T47D (cell line): ENCODE measurements around the gene ANKFY1.

Source experiments
- DNase-seq, 2 experiments: peaks; one replicate each; pipeline versions ENCODE4 v3.0.0 to v3.0.0-alpha.2; 2011 to 2012; ENCODE audit warnings: low read depth in 1 of 2, low spot score in 1 of 2
- JUND ChIP-seq: IDR thresholded peaks from 2 replicates; pipeline ENCODE4 v1.6.1; 2012; ENCODE audit warnings: low read depth
- in situ Hi-C: cut with HindIII; loops from 2 replicates; pipeline ENCODE4 v1.10.0; 2016; ENCODE audit warnings: low sequenced_read_pairs, low pct_unique_long_range_greater_than_20kb

Gene ANKFY1

DNA sequence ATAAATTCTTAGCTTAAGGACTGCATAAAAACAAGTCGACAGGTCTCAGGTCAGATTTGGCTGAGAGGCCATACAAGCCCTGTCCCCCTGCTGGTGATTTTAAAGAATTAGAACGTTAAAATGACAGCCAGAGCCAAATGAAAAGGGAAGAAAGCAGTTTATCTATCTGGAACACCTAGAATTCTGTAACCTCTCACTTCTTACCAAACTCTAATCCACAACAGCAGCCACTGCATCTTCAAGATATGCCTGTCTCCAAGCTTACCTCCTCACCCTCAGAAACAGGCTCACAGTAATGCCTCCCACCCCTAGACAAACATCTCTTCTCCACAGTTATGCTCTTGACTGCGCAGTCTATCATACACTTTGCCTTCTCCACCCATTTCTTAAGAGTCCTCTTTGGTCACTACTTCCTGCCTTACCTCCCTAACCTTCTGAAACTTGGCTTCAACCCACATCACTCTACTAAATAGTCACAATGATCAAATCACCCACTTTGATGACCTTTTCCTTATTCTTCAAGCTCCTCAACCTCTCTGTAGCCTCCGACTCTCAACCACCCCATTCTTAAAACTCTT, 14.2 kb downstream of the ANKFY1 start:
- TF ChIP-seq JUND, result no peak
- in situ Hi-C loops, result no loop called here
- DNase-seq, result peak; percentile 9 to 57

DNA sequence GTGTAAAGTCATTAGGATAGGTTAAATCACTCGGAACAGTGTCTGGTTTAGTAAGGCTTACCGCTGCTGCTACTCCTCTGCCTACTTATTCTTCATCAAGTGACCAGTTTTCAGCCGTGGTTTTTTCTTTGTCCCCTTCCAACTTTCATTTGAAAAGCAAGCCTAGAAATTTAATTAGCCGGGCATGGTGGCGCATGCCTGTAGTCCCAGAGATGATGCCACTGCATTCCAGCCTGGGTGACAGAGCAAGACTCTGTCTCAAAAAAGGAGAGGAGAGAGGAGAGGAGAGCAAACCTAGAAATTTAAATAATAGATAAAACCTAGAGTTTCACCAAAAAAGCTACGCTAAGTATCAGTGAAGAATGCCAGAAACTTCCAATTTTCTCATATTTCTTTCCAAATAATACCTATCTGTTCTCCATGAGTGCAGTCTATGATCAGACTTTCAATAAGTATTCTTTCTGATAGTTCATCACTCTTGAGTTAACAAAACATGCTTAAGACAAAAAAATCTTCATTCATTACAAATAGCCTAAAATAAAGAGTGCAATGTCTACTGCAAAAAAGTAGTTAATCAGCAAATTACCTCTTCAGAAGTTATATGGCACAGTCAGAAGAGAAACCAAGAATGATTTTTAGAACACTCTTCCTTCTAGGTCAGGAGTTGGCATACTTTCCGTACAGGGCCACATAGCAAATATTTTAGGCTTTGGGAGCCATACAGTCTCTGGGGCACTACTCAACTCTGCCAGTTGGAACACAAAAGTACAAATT, 15.1 kb downstream of the ANKFY1 start:
- in situ Hi-C loops, result no loop called here
- no peak for TF ChIP-seq JUND
- no peak for DNase-seq

GRCh38 chr17:4247971-4248388, 15.8 kb downstream of the ANKFY1 start:
- in situ Hi-C loops, result no loop called here
- no peak for TF ChIP-seq JUND
- DNase-seq, result peak in 1 of 2 experiments; percentile 53

DNA sequence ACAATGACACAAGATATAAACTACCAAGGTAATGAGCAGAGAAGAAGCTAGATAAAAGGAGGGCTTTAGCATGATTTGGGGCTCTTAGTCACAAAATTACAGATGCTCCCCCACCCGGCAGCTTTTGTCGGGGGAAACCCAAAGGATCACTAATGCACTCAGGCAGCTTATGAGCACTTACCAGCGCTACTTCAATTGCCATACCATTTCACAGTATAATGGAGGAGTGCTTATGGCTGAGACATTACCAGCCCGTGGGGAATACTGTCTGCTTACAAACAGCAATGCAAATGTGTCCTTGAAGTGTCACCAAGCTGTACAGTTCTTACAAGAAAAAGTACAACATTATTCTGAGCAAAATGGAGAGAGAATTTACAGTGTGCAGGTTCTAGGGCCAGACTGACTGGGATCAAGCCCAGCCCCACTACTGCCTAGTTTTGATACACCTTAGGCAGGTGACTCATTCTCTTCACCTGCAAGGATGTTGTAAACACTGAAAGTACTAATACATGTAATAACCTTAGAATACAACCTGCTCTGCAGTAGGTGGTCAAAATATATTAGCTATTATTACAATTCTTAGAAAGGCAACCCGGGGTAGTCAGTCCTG, 16.3 kb downstream of the ANKFY1 start:
- no peak for DNase-seq
- in situ Hi-C loops, result no loop called here
- no peak for TF ChIP-seq JUND

DNA sequence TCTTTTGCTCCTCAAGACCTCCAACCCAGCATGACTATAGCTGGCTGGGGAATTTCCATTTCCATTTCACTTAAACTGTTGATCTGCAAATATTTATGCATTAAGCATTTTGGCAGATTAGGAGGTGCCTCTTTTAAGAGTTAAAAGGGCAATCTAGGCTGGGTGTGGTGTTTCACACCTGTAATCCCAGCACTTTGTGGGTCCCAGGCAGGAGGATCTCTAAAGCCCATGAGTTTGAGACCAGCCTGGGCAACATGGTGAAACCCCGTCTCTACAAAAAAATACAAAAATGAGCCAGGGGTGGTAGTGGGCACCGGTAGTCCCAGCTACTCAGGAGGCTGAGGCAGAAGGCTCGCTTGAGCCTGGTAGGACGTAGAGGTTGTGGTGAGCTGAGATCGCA, 17.1 kb downstream of the ANKFY1 start:
- in situ Hi-C loops, result no loop called here
- TF ChIP-seq JUND, result no peak
- DNase-seq, result no peak

DNA sequence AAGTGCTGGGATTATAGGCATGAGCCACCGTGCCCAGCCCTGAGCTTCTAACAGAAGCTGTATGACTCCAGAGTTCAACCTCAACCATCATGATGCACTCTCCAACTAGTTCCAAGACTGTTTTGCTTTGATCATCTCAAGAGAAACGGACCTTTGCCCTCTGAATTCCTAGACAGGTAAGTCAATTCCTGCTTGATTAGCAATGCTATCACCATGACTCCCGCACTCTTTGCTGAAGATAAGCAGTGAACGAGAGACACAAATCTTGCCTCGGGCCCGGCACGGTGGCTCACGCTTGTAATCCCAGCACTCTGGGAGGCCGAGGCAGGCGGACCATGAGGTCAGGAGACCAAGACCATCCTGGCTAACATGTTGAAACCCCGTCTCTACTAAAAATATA, 22.2 kb downstream of the ANKFY1 start:
- no peak for DNase-seq
- in situ Hi-C loops, result no loop called here
- TF ChIP-seq JUND, result no peak

- no peak for DNase-seq
- TF ChIP-seq JUND, result no peak
- in situ Hi-C loops, result no loop called here
These were observed 27.3 kb downstream of the ANKFY1 start for GRCh38 chr17:4236456-4236855.

DNA sequence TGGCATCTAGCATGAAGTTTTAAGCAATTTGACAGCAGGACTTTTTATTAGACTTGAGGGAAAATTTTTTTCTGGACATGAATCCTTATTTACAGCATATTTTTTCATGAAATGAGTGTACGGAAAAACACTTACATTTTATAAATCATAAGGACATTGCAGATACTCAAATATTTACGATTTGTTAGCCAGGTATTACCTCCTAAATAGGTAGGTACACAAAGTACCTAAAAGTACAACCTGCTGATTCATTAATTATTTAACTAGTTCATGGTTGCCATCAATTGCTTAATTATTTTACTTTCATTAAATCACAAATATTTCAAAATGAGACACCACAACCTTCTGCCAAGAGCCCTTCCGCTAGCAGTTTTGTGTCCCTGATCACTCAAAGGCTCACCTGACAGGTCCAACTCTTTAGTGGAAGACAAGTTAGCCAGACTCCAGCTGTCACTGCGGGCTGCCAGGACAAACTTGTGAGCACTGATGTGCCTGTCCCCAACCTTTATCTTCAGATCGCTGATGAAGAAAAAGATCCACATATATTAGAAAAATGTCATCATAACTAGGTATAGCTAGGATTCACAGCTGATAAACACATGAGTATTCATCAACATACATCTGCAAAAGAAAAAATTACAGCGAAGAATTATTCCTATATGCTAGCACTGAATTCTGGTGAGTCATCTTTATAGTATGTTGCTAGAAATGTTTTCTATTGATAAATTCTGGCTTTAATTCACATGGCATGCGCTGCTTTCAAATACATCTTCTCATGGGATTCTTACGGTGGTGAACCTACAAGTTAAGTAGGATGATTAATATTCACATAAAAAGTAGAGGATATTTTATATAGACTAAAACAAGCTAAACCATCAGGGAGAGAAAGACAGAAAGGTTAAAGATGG, 28.2 kb downstream of the ANKFY1 start:
- in situ Hi-C loops, result no loop called here
- DNase-seq, result no peak
- no peak for TF ChIP-seq JUND

- no peak for DNase-seq
- in situ Hi-C loops, result no loop called here
- no peak for TF ChIP-seq JUND
These were observed 29.4 kb downstream of the ANKFY1 start for GRCh38 chr17:4234401-4234800.

DNA sequence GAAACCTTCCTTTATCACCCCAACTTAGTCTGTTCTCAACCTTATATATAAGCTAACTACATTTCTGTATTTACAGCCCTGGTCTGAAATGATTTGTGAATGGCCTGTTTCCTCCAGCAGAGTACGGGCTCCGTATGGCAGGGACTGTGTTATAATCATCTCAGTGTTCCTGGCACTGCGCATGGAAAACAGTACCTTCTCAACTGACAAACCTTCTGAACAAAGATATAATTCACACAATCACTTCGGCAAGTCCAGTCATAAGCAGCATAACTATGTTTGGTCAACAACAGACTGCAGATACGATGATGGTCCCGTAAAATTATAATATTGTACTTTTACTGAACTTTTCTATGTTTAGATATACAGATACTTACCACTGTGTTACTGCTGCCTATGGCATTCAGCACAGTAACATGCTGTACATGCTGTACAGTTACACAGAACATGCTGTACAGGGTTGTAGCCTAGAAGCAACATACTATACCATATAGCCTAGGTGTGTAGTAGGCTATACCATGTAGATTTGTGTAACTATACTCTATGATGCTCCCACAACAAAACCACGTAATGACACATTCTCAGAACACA, 30.0 kb downstream of the ANKFY1 start:
- in situ Hi-C loops, result no loop called here
- no peak for TF ChIP-seq JUND
- no peak for DNase-seq

GRCh38 chr17:4232168-4232813, 31.5 kb downstream of the ANKFY1 start:
- DNase-seq, result no peak
- TF ChIP-seq JUND, result no peak
- in situ Hi-C loops, result no loop called here
